Loucy (cell line): Measurements from ENCODE around the gene ARHGAP45.

Experiments
- H2AFZ ChIP-seq: fragments of 200-600 bp; sonication (generic); 2 replicates; pipeline ENCODE4 v1.6.0; 2016; ENCODE audit warnings: antibody characterized with exemption, mild to moderate bottlenecking, low read length, moderate library complexity
- H3F3A ChIP-seq: fragments of 200-600 bp; 2 replicates; pipeline ENCODE4 v1.6.0; 2016; ENCODE audit warnings: antibody characterized with exemption, low read depth, mild to moderate bottlenecking
- H3K27me3 ChIP-seq: fragments of 200-600 bp; sonication (generic); 2 replicates; pipeline ENCODE4 v1.6.1; 2014; ENCODE audit warnings: low read length, mild to moderate bottlenecking; ENCODE audit not compliant: insufficient read depth, poor library complexity, severe bottlenecking
- H3K36me3 ChIP-seq: fragments of 200-600 bp; sonication (generic); 2 replicates; pipeline ENCODE4 v1.6.1; 2016; ENCODE audit warnings: low read length; ENCODE audit not compliant: insufficient read depth
- H3K4me1 ChIP-seq: fragments of 200-600 bp; sonication (generic); 2 replicates; pipeline ENCODE4 v1.5.1; 2014; ENCODE audit warnings: low read length, mild to moderate bottlenecking; ENCODE audit not compliant: insufficient read depth, poor library complexity, severe bottlenecking
- H3K4me2 ChIP-seq: fragments of 200-600 bp; sonication (generic); 2 replicates; pipeline ENCODE4 v1.6.0; 2014; ENCODE audit warnings: antibody characterized with exemption, low read length, low read depth, mild to moderate bottlenecking; ENCODE audit not compliant: poor library complexity, severe bottlenecking
- H3K4me3 ChIP-seq: fragments of 200-600 bp; sonication (generic); 2 replicates; pipeline ENCODE4 v1.5.1; 2014; ENCODE audit warnings: low read length, mild to moderate bottlenecking, mixed read lengths; ENCODE audit not compliant: poor library complexity, severe bottlenecking
- H3K79me2 ChIP-seq: fragments of 200-600 bp; sonication (generic); 2 replicates; pipeline ENCODE4 v1.6.1; 2014; ENCODE audit warnings: low read length; ENCODE audit not compliant: insufficient read depth
- H3K9ac ChIP-seq: fragments of 200-600 bp; sonication (generic); 2 replicates; pipeline ENCODE4 v1.6.0; 2014; ENCODE audit warnings: mild to moderate bottlenecking, low read depth, low read length, moderate library complexity; ENCODE audit not compliant: poor library complexity, severe bottlenecking
- H3K9me2 ChIP-seq: fragments of 200-600 bp; sonication (generic); replicated peaks from 2 replicates; pipeline ENCODE4 v1.6.1; 2016; ENCODE audit warnings: low read depth, low read length, mixed read lengths
- H3K9me3 ChIP-seq: fragments of 200-600 bp; sonication (generic); 2 replicates; pipeline ENCODE4 v1.6.1; 2014; ENCODE audit warnings: mild to moderate bottlenecking, antibody characterized with exemption, low read length, low read depth; ENCODE audit not compliant: insufficient read depth
- H4K20me1 ChIP-seq: fragments of 200-600 bp; sonication (generic); 2 replicates; pipeline ENCODE4 v1.6.0; 2014; ENCODE audit warnings: antibody characterized with exemption, low read length, mild to moderate bottlenecking; ENCODE audit not compliant: insufficient read depth, poor library complexity, severe bottlenecking
- EZH2phosphoT487 ChIP-seq: fragments of 200-600 bp; IDR thresholded peaks from 2 replicates; pipeline ENCODE4 v1.6.1; 2018; ENCODE audit warnings: antibody characterized with exemption, mild to moderate bottlenecking, moderate library complexity, borderline replicate concordance
- TF ChIP-seq, protein P1 (sequence below): fragments of 200-600 bp; sonication (generic); conservative IDR thresholded peaks from 2 replicates; pipeline ENCODE4 v1.5.1; 2014; ENCODE audit warnings: mild to moderate bottlenecking, antibody characterized with exemption, low read length

Gene ARHGAP45, protein sequence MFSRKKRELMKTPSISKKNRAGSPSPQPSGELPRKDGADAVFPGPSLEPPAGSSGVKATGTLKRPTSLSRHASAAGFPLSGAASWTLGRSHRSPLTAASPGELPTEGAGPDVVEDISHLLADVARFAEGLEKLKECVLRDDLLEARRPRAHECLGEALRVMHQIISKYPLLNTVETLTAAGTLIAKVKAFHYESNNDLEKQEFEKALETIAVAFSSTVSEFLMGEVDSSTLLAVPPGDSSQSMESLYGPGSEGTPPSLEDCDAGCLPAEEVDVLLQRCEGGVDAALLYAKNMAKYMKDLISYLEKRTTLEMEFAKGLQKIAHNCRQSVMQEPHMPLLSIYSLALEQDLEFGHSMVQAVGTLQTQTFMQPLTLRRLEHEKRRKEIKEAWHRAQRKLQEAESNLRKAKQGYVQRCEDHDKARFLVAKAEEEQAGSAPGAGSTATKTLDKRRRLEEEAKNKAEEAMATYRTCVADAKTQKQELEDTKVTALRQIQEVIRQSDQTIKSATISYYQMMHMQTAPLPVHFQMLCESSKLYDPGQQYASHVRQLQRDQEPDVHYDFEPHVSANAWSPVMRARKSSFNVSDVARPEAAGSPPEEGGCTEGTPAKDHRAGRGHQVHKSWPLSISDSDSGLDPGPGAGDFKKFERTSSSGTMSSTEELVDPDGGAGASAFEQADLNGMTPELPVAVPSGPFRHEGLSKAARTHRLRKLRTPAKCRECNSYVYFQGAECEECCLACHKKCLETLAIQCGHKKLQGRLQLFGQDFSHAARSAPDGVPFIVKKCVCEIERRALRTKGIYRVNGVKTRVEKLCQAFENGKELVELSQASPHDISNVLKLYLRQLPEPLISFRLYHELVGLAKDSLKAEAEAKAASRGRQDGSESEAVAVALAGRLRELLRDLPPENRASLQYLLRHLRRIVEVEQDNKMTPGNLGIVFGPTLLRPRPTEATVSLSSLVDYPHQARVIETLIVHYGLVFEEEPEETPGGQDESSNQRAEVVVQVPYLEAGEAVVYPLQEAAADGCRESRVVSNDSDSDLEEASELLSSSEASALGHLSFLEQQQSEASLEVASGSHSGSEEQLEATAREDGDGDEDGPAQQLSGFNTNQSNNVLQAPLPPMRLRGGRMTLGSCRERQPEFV

DNA sequence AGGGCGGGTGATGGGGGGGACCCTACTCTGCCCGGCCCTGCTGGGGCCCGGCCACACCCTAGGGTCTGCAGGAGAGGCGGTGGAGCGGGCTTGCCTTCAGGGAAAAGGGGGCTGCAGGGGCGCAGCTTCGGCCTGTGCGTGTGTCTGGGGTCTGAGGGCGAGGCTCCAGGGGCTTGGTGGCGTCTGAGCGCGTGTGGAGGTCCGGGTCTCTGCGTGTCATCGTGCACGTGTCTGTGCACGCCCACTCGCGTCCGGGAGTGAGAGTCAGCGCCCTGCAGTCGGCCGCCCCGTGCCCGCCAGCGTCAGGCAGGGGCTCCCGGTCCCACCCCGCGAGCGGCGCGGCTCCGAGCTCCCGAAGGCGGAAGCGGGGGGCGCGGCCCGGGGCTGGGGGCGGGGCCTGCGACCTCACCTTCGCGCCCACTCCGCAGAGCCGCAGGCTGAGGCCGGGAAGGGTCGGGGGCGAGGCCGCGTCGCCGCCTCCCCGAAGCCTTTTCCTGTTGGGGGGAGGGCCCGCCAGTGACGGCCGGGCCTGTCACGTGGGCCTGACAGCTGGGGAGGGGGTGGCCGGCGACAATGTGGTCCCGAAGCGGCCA is at the start of gene ARHGAP45:
Gene ARHGAP45 (plus strand): TSS at position 420 of the 593 bp plus-strand sequence. CDS start 239 bp downstream, outside the sequence.
- Histone ChIP-seq H3K4me3 (peak within 1 kb of the TSS; percentile 84), H3F3A (no peaks in the 10 kb centered on the region), H2AFZ (peak within 1 kb of the TSS; percentile 51), H3K9me2 (no peaks in the 10 kb centered on the region), H3K9me3 (no peaks in the 10 kb centered on the region), H3K4me2 (peak within 1 kb of the TSS; percentile 86), H3K9ac (peak within 1 kb of the TSS; percentile 80), H3K4me1 (peaks cover 23% of the 10 kb centered on the region), H4K20me1 (peaks cover 3% of the 10 kb centered on the region), H3K36me3 (no peaks in the 10 kb centered on the region), H3K27me3 (no peaks in the 10 kb centered on the region), H3K79me2 (peaks cover 34% of the 10 kb centered on the region; the same call in 1 of the 2 replicates)
- TF ChIP-seq, protein P1, sequence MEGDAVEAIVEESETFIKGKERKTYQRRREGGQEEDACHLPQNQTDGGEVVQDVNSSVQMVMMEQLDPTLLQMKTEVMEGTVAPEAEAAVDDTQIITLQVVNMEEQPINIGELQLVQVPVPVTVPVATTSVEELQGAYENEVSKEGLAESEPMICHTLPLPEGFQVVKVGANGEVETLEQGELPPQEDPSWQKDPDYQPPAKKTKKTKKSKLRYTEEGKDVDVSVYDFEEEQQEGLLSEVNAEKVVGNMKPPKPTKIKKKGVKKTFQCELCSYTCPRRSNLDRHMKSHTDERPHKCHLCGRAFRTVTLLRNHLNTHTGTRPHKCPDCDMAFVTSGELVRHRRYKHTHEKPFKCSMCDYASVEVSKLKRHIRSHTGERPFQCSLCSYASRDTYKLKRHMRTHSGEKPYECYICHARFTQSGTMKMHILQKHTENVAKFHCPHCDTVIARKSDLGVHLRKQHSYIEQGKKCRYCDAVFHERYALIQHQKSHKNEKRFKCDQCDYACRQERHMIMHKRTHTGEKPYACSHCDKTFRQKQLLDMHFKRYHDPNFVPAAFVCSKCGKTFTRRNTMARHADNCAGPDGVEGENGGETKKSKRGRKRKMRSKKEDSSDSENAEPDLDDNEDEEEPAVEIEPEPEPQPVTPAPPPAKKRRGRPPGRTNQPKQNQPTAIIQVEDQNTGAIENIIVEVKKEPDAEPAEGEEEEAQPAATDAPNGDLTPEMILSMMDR, result no peak
- TF ChIP-seq EZH2phosphoT487, result no peak

DNA sequence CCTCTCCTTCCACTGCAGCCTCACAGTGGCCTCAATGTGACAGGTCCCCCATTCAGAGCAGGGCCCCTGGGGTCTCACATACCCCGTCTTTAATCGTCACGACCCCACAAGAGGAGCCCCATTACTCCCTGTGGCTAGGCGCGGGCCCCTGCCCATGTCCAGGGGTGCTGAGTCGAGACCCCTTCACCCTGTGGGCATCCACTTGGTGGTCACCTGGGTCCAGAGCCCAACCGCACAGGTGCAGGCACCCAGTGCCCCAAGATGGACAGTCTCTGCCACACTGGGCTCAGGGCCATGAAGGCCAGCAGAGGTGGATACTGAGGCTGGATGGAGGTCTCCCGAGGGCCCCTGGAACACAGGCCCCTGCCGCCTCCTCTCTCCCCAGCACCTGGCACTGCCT is 49.1 kb upstream of the ARHGAP45 start:
- Histone ChIP-seq H3K9me2 (no peaks in the 10 kb centered on the region), H3K27me3 (peaks cover 4% of the 10 kb centered on the region), H3K4me1 (peaks cover 26% of the 10 kb centered on the region), H3K4me2 (peak overlapping the region; percentile 97), H2AFZ (no peak overlapping the region), H3K9me3 (no peaks in the 10 kb centered on the region), H3K9ac (peak overlapping the region; percentile 97), H3K36me3 (peaks cover 12% of the 10 kb centered on the region; the same call in 1 of the 2 replicates), H3K79me2 (peaks cover 77% of the 10 kb centered on the region), H3K4me3 (peak overlapping the region; percentile 99), H3F3A (peaks cover 8% of the 10 kb centered on the region; the same call in 1 of the 2 replicates), H4K20me1 (peaks cover 73% of the 10 kb centered on the region)
- TF ChIP-seq, protein P1, result no peak
- no peak for TF ChIP-seq EZH2phosphoT487

DNA sequence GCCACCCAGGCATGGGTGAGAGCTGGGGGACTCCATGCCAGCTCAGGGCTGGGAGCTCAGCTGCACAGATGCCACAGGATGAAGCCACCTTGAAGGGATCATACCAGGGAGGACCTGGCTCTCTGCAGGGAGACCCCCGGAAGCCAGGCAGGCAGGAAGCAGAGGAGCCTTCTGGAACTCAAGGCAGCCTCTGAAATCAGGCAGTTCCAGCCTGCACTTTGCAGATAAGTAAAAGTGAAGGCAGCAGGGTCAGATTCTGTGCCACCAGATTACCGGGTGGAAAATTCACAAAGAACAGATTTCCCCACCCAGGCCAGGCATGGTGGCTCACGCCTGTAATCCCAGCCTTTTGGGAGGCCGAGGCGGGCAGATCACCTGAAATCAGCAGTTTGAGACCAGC is 48.6 kb upstream of the ARHGAP45 start:
- peaks cover 72% of the 10 kb centered on the region for H4K20me1 ChIP-seq

More for the DNA sequence above, 48.6 kb upstream of the ARHGAP45 start:
- Histone ChIP-seq H3K9ac (peak overlapping the region; percentile 97), H3K27me3 (peaks cover 4% of the 10 kb centered on the region), H3K36me3 (peaks cover 7% of the 10 kb centered on the region; the same call in 1 of the 2 replicates), H3K4me3 (peak overlapping the region; percentile 99), H3K4me2 (peak overlapping the region; percentile 97), H3K4me1 (peaks cover 26% of the 10 kb centered on the region), H3K9me2 (no peaks in the 10 kb centered on the region), H3F3A (peaks cover 8% of the 10 kb centered on the region; the same call in 1 of the 2 replicates), H3K9me3 (no peaks in the 10 kb centered on the region), H2AFZ (no peak overlapping the region), H3K79me2 (peaks cover 75% of the 10 kb centered on the region)
- TF ChIP-seq, protein P1, result no peak
- no peak for TF ChIP-seq EZH2phosphoT487
